GM12874 (cell line): Measurements from ENCODE around the gene ASS1.

Source experiments
- CTCF ChIP-seq: IDR thresholded peaks from 2 replicates; pipeline ENCODE4 v1.5.1; 2011; ENCODE audit warnings: low read depth, mild to moderate bottlenecking, control low read depth, low read length, moderate library complexity; ENCODE audit not compliant: insufficient read depth

Gene ASS1

GRCh38 chr9:130432362-130432761 lies 12.4 kb upstream of the ASS1 start:
- TF ChIP-seq CTCF, result no peak

GRCh38 chr9:130432796-130433167 lies 12.0 kb upstream of the ASS1 start:
- TF ChIP-seq CTCF, result no peak

- TF ChIP-seq CTCF, result peak; percentile 41; the same call in 1 of the 2 replicates
Observed at GRCh38 chr9:130433168-130433946, 11.4 kb upstream of the ASS1 start.

GRCh38 chr9:130433947-130434262 lies 10.9 kb upstream of the ASS1 start:
- TF ChIP-seq CTCF, result no peak

- TF ChIP-seq CTCF, result no peak
Observed at GRCh38 chr9:130437011-130437789, 7.6 kb upstream of the ASS1 start.

- TF ChIP-seq CTCF, result no peak
Observed at GRCh38 chr9:130438382-130438981, 6.3 kb upstream of the ASS1 start.

GRCh38 chr9:130441031-130441430 lies 3.7 kb upstream of the ASS1 start:
- TF ChIP-seq CTCF, result no peak
